BE2C (cell line): Measurements from ENCODE around the gene EIF2A.

Experiments used
- DNase-seq: peaks from one replicate; pipeline ENCODE4 v3.0.0-alpha.2; 2020
- H3K27me3 ChIP-seq: fragments of 250-450 bp; sonication (Bioruptor Pico); 2 replicates; pipeline ENCODE4 v1.5.1; 2020; ENCODE audit warnings: mild to moderate bottlenecking
- H3K36me3 ChIP-seq: fragments of 250-450 bp; sonication (Bioruptor Pico); 2 replicates; pipeline ENCODE4 v1.5.1; 2020; ENCODE audit warnings: mild to moderate bottlenecking
- H3K4me1 ChIP-seq: fragments of 250-450 bp; sonication (Bioruptor Pico); 2 replicates; pipeline ENCODE4 v1.5.1; 2020
- H3K4me3 ChIP-seq: 2 replicates; pipeline ENCODE4 v1.5.1; 2011; ENCODE audit warnings: low read depth, low read length
- H3K9me3 ChIP-seq: fragments of 250-450 bp; sonication (Bioruptor Pico); 2 replicates; pipeline ENCODE4 v1.5.1; 2020
- CTCF ChIP-seq: IDR thresholded peaks from 2 replicates; pipeline ENCODE4 v1.5.1; 2012; ENCODE audit warnings: mild to moderate bottlenecking, low read depth, low read length

The EIF2A gene

GRCh38 chr3:150509780-150510179, 36.8 kb upstream of the EIF2A start:
- Histone ChIP-seq H3K9me3 (no peaks in the 10 kb centered on the region), H3K4me1 (no peaks in the 10 kb centered on the region), H3K27me3 (no peaks in the 10 kb centered on the region), H3K36me3 (no peaks in the 10 kb centered on the region), H3K4me3 (no peak overlapping the region)
- no peak for DNase-seq
- TF ChIP-seq CTCF: no peak

GRCh38 chr3:150511122-150511821, 35.3 kb upstream of the EIF2A start:
- no peak for TF ChIP-seq CTCF
- Histone ChIP-seq H3K4me3 (no peak overlapping the region), H3K27me3 (no peaks in the 10 kb centered on the region), H3K4me1 (no peaks in the 10 kb centered on the region), H3K36me3 (no peaks in the 10 kb centered on the region), H3K9me3 (no peaks in the 10 kb centered on the region)
- no peak for DNase-seq

GRCh38 chr3:150515210-150515609, 31.4 kb upstream of the EIF2A start:
- Histone ChIP-seq H3K9me3 (no peaks in the 10 kb centered on the region), H3K27me3 (no peaks in the 10 kb centered on the region), H3K36me3 (no peaks in the 10 kb centered on the region), H3K4me1 (no peaks in the 10 kb centered on the region), H3K4me3 (no peak overlapping the region)
- DNase-seq: no peak
- no peak for TF ChIP-seq CTCF

- Histone ChIP-seq H3K9me3 (no peaks in the 10 kb centered on the region), H3K4me3 (no peak overlapping the region), H3K4me1 (no peaks in the 10 kb centered on the region), H3K36me3 (no peaks in the 10 kb centered on the region), H3K27me3 (no peaks in the 10 kb centered on the region)
- DNase-seq: no peak
- no peak for TF ChIP-seq CTCF
These were observed 27.6 kb upstream of the EIF2A start for GRCh38 chr3:150519026-150519425.

GRCh38 chr3:150520408-150520807, 26.2 kb upstream of the EIF2A start:
- H3K9me3 ChIP-seq: no peaks in the 10 kb centered on the region
- no peaks in the 10 kb centered on the region for H3K4me1 ChIP-seq
- DNase-seq: no peak
- H3K4me3 ChIP-seq: no peak overlapping the region
- TF ChIP-seq CTCF: no peak
- H3K27me3 ChIP-seq: no peaks in the 10 kb centered on the region
- H3K36me3 ChIP-seq: no peaks in the 10 kb centered on the region

GRCh38 chr3:150521463-150521862, 25.1 kb upstream of the EIF2A start:
- no peak for DNase-seq
- TF ChIP-seq CTCF: no peak

More at GRCh38 chr3:150521463-150521862, 25.1 kb upstream of the EIF2A start:
- Histone ChIP-seq H3K27me3 (no peaks in the 10 kb centered on the region), H3K4me3 (no peak overlapping the region), H3K4me1 (no peaks in the 10 kb centered on the region), H3K36me3 (no peaks in the 10 kb centered on the region), H3K9me3 (no peaks in the 10 kb centered on the region)
